GM19239 (cell line): ENCODE measurements around the gene SLC25A47.
A peak's percentile ranks its signal among the peaks of the same experiment; 100 is the strongest.

Experiments used
- DNase-seq: peaks from one replicate; pipeline ENCODE4 v3.0.0; 2011; ENCODE audit warnings: low spot score; ENCODE audit not compliant: insufficient read length
- FAIRE-seq: peaks from 2 replicates; lab custom pipeline; 2011; peaks lifted over from hg19 to GRCh38; lab: Jason Lieb, UNC

Gene SLC25A47

GRCh38 chr14:100370003-100370402, 46.9 kb downstream of the SLC25A47 start:
- FAIRE-seq (no peak), DNase-seq (no peak)

- DNase-seq (no peak), FAIRE-seq (no peak)
These were observed 48.6 kb downstream of the SLC25A47 start for GRCh38 chr14:100371773-100372172.

- FAIRE-seq (no peak), DNase-seq (no peak)
These were observed 49.4 kb downstream of the SLC25A47 start for GRCh38 chr14:100372357-100373048.

- FAIRE-seq (no peak), DNase-seq (no peak)
These were observed 51.1 kb downstream of the SLC25A47 start for GRCh38 chr14:100374270-100374669.

- DNase-seq: no peak
- no peak for FAIRE-seq
These were observed 51.7 kb downstream of the SLC25A47 start for GRCh38 chr14:100374876-100375265.

- FAIRE-seq (peak; percentile 89), DNase-seq (peak; percentile 21)
These were observed 52.3 kb downstream of the SLC25A47 start for GRCh38 chr14:100375266-100375962.

- FAIRE-seq (peak; percentile 76), DNase-seq (peak; percentile 72)
These were observed 53.0 kb downstream of the SLC25A47 start, which contains the start of gene WDR25 for GRCh38 chr14:100375963-100376735. TSS of gene WDR25 (plus strand) at chr14:100376485.

- DNase-seq: no peak
- no peak for FAIRE-seq
These were observed 53.6 kb downstream of the SLC25A47 start for GRCh38 chr14:100376751-100377171.
